ENCODE data around the gene GNAI2. TPM values are rescaled to one million over a fixed set of nuclear protein-coding genes. Genes with fewer than 3 reads are reported as not detected.
"Not testable (repeated sequence)": the region's sequence is repeated elsewhere in the genome, so short reads cannot be mapped to it uniquely, and the experiment has no call there.

Gene GNAI2
- total RNA-seq, 1 donor from 2014 or later = 140 TPM

DNA sequence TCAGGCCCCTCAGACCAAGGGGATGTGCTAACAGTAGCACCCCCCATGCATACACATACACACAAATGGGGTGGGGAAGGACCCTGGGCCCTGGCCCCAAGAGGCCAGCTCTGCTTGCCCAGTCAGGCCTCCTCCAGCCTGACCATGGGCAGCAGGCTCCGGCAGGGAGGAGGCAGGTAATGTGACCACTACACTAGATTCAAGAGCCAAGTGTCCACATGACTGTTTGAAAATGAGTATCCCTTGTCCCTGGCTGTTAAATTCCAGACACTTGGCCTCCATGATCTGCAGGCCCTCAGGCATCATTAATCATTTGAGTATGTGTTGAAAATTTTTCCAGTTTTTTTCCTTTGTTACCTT, 13.9 kb upstream of the GNAI2 start:
- no peak for TF ChIP-seq CTCF (conservative IDR thresholded peaks at IDR 0.05)
- H3K27ac Mint-ChIP-seq = no peak overlapping the region
- no peak overlapping the region for H3K4me3 Mint-ChIP-seq
- peaks cover 6% of the 10 kb centered on the region for H3K4me1 Mint-ChIP-seq (ENCODE audit: unreplicated experiment)
- DNase-seq (ENCODE audit: extremely low spot score, unreplicated experiment) = no peak
- H3K9me3 Mint-ChIP-seq = no peaks in the 10 kb centered on the region
- peaks cover 13% of the 10 kb centered on the region for H3K27me3 Mint-ChIP-seq
- no peaks in the 10 kb centered on the region for H3K36me3 Mint-ChIP-seq

GRCh38 chr3:50224639-50225038, 11.4 kb upstream of the GNAI2 start:
- TF ChIP-seq CTCF (conservative IDR thresholded peaks at IDR 0.05) = no peak
- H3K36me3 Mint-ChIP-seq = no peaks in the 10 kb centered on the region
- H3K27ac Mint-ChIP-seq = peak overlapping the region; percentile 33
- DNase-seq (ENCODE audit: extremely low spot score, unreplicated experiment) = no peak
- H3K27me3 Mint-ChIP-seq = peaks cover 13% of the 10 kb centered on the region
- no peak overlapping the region for H3K4me3 Mint-ChIP-seq
- H3K4me1 Mint-ChIP-seq (ENCODE audit: unreplicated experiment) = peaks cover 16% of the 10 kb centered on the region
- no peaks in the 10 kb centered on the region for H3K9me3 Mint-ChIP-seq

- Mint-ChIP-seq H3K36me3 (no peaks in the 10 kb centered on the region), H3K4me1 (ENCODE audit: unreplicated experiment) (peaks cover 23% of the 10 kb centered on the region), H3K27me3 (peaks cover 13% of the 10 kb centered on the region), H3K9me3 (no peaks in the 10 kb centered on the region), H3K4me3 (peak overlapping the region; percentile 92), H3K27ac (peak overlapping the region; percentile 93)
- no peak for DNase-seq (ENCODE audit: extremely low spot score, unreplicated experiment)
- no peak for TF ChIP-seq CTCF (conservative IDR thresholded peaks at IDR 0.05)
Measured at GRCh38 chr3:50226888-50227389, 9.1 kb upstream of the GNAI2 start.

- Mint-ChIP-seq H3K9me3 (no peaks in the 10 kb centered on the region), H3K27ac (peak overlapping the region; percentile 93), H3K4me3 (peak overlapping the region; percentile 95), H3K36me3 (no peaks in the 10 kb centered on the region), H3K4me1 (ENCODE audit: unreplicated experiment) (peaks cover 26% of the 10 kb centered on the region), H3K27me3 (peaks cover 13% of the 10 kb centered on the region)
- DNase-seq (ENCODE audit: extremely low spot score, unreplicated experiment) = peak; percentile 96
- peak; percentile 95 for TF ChIP-seq CTCF (conservative IDR thresholded peaks at IDR 0.05)
Measured at GRCh38 chr3:50227390-50228183, 8.4 kb upstream of the GNAI2 start.

DNA sequence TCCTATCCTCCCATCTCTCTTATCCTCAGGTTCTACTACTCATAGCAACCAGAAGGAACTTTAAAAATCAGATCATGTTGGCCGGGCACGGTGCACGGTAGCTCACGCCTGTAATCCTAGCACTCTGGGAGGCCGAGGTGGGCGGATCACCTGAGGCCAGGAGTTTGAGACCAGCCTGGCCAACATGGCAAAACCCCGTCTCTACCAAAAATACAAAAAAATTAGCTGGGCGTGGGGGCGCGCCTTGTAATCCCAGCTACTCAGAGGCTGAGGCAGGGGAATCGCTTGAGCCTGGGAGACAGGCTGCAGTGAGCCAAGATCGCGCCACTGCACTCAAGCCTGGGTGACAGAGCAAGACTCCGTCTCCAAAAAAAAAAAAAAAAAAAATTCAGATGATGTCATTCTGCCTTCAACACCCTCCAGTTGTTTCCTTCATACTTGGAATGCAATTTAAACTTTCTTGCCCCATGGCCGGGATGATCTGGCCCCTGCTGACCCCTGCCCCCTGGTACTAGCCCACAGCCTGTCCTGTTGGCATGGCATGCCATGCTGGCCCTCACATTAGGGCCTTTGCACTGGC, 7.7 kb upstream of the GNAI2 start:
- Mint-ChIP-seq H3K4me1 (ENCODE audit: unreplicated experiment) (peaks cover 33% of the 10 kb centered on the region), H3K27ac (peak overlapping the region; percentile 93), H3K27me3 (peaks cover 13% of the 10 kb centered on the region), H3K4me3 (peak overlapping the region; percentile 95)
- not testable (repeated sequence) for H3K9me3 Mint-ChIP-seq; DNase-seq (ENCODE audit: extremely low spot score, unreplicated experiment); H3K36me3 Mint-ChIP-seq

DNA sequence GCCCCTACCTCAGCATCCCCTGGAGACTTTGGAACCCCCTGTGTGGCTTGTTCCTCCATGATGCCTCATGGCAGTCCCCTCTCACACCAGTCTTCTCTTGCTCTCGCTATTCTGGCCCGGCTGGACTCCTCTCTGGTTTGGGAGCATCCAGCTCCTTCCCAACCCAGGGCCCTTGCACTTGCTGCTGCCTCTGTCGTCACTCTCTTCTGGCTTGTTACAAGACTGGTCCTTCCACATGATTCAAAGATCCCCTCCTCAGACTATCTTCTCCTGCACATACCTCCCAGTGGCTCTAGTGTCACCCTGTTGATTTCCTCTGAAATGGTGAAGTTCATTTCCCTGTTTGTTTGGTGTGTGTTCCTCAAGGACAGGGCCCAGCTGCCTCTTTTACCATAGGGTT, 6.5 kb upstream of the GNAI2 start:
- H3K27me3 Mint-ChIP-seq = peaks cover 10% of the 10 kb centered on the region
- peak overlapping the region; percentile 78 for H3K4me3 Mint-ChIP-seq
- H3K9me3 Mint-ChIP-seq = no peaks in the 10 kb centered on the region
- DNase-seq (ENCODE audit: extremely low spot score, unreplicated experiment) = no peak
- H3K36me3 Mint-ChIP-seq = no peaks in the 10 kb centered on the region
- H3K27ac Mint-ChIP-seq = peak overlapping the region; percentile 93
- H3K4me1 Mint-ChIP-seq (ENCODE audit: unreplicated experiment) = peaks cover 37% of the 10 kb centered on the region
- no peak for TF ChIP-seq CTCF (conservative IDR thresholded peaks at IDR 0.05)
